Breast epithelium (tissue), 4 donors: ENCODE data around the gene RABGEF1. TPM values are rescaled to one million over a fixed set of nuclear protein-coding genes. Genes with fewer than 3 reads are reported as not detected.
"Not testable (repeated sequence)": the region's sequence is repeated elsewhere in the genome, so short reads cannot be mapped to it uniquely, and the experiment has no call there.

Source experiments
- DNase-seq, 2 donors: peaks; one replicate each; pipeline ENCODE4 v3.0.0-alpha.2; 2019; ENCODE audit warnings: low spot score in 2 of 2
- H3K27ac ChIP-seq, 2 donors: fragments of 200-600 bp; sonication (generic) in 1 of 2; one replicate each; pipeline ENCODE4 v1.5.1; 2016 to 2019; ENCODE audit warnings: mild to moderate bottlenecking in 1 of 2
- H3K27me3 ChIP-seq, 2 donors: fragments of 200-600 bp; sonication (generic) in 1 of 2; one replicate each; pipeline versions ENCODE4 v1.5.1 to v1.6.0; 2017 to 2019; ENCODE audit warnings: control low read depth in 1 of 2, mild to moderate bottlenecking in 1 of 2
- H3K36me3 ChIP-seq: fragments of 200-600 bp; one replicate; pipeline ENCODE4 v1.5.1; 2019
- H3K4me1 ChIP-seq, 2 donors: fragments of 200-600 bp; sonication (generic); one replicate each; pipeline ENCODE4 v1.5.1; 2016 to 2019; ENCODE audit warnings: control low read depth in 1 of 2
- H3K4me3 ChIP-seq, 3 donors: fragments of 200-600 bp; sonication (generic); 1 replicate in 2 of 3; 2 replicates in 1 of 3; pipeline ENCODE4 v1.5.1; 2016 to 2019; ENCODE audit warnings: mild to moderate bottlenecking in 3 of 3, moderate library complexity in 2 of 3
- H3K9me3 ChIP-seq, 2 donors: fragments of 200-600 bp; sonication (generic) in 1 of 2; one replicate each; pipeline ENCODE4 v1.5.1; 2016 to 2019; ENCODE audit warnings: control low read depth in 1 of 2
- POLR2A ChIP-seq: fragments of 450-650 bp; IDR thresholded peaks from one replicate; pipeline ENCODE4 v1.6.1; 2016; ENCODE audit warnings: antibody characterized with exemption, mild to moderate bottlenecking, moderate library complexity
- POLR2AphosphoS5 ChIP-seq, 3 donors: sonication (generic); formaldehyde crosslinking; IDR thresholded peaks; one replicate each; pipeline ENCODE4 v1.6.1; 2017; ENCODE audit warnings: antibody characterized with exemption in 3 of 3
- intact Hi-C: fragments of 100-400 bp; cut with DNase I; formaldehyde crosslinking; loops from one replicate; pipeline ENCODE4 v1.15.1; 2023; ENCODE audit warnings: low total_unique reads
- total RNA-seq, 3 donors: library from RNA; depleted of rRNA; stranded (reverse); fragments of >200 nt; gene quantifications; one replicate each; pipeline ENCODE4 v1.1.0, GENCODE V29; 2016
- TF ChIP-seq, protein P1 (sequence below), 3 donors: fragments of 450-650 bp; IDR thresholded peaks; one replicate each; pipeline ENCODE4 v1.5.1; 2016 to 2017; ENCODE audit warnings: antibody characterized with exemption in 3 of 3, mild to moderate bottlenecking in 3 of 3, moderate library complexity in 3 of 3

The RABGEF1 gene
- total RNA-seq, 3 donors from 2014 or later: 33.4 to 44.9 (median 34.9) TPM

DNA sequence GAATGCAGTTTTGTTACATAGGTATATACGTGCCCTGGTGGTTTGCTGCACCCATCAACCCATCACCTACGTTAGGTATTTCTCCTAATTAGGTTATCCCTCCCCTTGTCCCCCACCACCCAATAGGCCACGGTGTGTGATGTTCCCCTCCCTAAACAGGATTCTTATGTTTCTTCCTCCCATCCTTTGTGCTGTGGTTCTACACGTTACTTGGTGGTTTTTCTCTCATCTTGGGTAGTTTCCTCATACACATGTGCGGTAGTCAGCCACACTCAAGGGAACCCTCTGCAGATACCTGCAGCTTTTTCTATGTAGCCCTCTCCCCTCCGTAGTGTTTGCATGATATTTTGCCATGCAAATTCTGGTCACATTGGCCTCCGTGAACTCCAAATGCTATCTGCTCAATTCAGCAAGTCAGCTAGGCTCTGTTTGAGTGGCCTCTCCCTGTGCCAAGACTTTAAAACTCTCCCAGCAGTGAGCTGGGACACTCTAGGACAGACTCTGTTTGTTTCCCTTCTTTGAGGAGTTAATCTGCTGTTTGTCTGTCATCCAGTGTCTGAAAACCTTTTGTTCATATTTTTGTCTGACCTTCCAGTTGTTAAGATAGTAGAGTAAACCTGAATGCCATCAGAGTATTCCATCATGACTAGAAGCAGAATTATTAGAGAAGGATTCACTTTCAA lies 41.0 kb downstream of the RABGEF1 start:
- Histone ChIP-seq H3K27ac (no peak overlapping the region), H3K36me3 (no peaks in the 10 kb centered on the region), H3K9me3 (no peaks in the 10 kb centered on the region), H3K27me3 (no peaks in the 10 kb centered on the region), H3K4me1 (no peaks in the 10 kb centered on the region), H3K4me3 (no peak overlapping the region)
- DNase-seq: no peak
- intact Hi-C loops: no loop called here
- TF ChIP-seq POLR2A (no peak), POLR2AphosphoS5 (IDR thresholded peaks at IDR 0.05) (no peak)
- TF ChIP-seq, protein P1, sequence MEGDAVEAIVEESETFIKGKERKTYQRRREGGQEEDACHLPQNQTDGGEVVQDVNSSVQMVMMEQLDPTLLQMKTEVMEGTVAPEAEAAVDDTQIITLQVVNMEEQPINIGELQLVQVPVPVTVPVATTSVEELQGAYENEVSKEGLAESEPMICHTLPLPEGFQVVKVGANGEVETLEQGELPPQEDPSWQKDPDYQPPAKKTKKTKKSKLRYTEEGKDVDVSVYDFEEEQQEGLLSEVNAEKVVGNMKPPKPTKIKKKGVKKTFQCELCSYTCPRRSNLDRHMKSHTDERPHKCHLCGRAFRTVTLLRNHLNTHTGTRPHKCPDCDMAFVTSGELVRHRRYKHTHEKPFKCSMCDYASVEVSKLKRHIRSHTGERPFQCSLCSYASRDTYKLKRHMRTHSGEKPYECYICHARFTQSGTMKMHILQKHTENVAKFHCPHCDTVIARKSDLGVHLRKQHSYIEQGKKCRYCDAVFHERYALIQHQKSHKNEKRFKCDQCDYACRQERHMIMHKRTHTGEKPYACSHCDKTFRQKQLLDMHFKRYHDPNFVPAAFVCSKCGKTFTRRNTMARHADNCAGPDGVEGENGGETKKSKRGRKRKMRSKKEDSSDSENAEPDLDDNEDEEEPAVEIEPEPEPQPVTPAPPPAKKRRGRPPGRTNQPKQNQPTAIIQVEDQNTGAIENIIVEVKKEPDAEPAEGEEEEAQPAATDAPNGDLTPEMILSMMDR (IDR thresholded peaks at IDR 0.05): no peak

DNA sequence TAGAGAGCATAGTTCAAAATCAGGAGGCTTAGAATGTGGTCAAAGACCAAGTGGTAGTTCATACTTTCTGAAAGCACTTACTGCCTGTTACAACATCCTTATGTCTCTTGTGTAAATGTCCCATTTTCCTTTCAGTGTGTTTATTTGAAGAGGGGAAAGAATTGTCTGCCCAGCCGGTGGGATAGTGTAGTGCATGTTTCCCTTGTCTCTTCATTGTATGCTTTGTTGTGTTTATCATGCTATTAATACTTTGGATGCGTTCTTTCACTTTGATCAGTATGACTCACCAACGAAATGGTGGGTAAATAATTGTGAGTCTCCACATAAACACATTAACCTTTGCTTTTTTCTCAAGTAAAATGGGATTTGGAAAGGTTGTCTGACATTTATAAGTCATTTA lies 42.3 kb downstream of the RABGEF1 start:
- H3K9me3 ChIP-seq, H3K4me3 ChIP-seq, H3K27ac ChIP-seq, H3K4me1 ChIP-seq, H3K27me3 ChIP-seq, DNase-seq, intact Hi-C loops, H3K36me3 ChIP-seq: not testable (repeated sequence)

DNA sequence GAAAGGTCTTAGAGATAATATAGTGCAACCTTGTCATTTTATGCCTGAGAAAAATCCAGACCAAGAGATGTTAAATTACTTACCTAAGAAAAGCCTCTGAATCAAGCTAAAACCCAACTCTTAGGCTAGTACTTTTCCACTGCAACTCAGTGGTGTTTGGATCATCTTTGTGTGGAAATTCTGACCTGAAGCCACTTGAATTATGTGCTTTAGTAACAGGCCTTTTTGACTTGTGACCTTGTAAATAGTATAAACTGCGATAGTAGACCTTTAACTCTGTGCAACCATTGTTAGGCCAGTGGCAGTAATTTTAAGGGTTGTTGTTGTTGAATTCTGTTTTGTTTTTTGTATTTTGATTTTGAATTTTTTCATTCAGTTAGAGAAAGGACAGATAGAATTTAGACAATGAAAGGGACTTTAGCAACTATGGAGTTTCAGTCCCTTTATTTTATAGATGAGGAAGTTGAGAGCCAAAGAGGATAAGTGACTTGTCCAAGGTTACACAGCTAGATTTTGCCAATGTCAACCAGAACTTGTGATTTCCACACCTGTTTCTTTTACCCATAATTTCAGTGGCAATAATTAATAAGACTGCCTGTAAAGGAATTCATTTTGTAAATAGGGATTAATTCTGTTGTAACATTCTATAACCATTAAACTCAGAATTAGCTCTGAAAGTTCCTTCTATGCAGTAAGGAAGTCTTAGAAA lies 43.5 kb downstream of the RABGEF1 start:
- DNase-seq, H3K27me3 ChIP-seq, H3K4me1 ChIP-seq, H3K27ac ChIP-seq, H3K9me3 ChIP-seq, H3K36me3 ChIP-seq, intact Hi-C loops, H3K4me3 ChIP-seq: not testable (repeated sequence)

DNA sequence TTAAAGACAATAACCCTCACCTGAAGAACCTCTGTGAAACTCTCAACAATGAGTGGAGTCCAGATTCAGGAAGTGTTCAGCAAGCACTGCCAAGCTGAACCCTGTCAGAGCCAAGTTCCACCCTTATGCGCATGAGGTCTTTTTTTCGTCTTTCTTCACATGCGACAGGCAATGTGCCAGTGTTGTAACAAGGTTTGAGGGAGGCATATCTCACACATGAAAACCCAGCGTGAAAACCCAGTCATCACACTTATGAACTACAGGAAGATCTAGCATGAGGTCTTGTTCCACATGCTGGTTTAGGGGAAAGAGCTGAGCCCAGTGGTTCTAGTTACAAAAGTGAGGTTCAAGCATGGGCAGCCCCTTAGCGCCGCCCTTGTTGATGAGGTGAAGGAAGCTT lies 49.7 kb downstream of the RABGEF1 start:
- Histone ChIP-seq H3K9me3 (no peaks in the 10 kb centered on the region), H3K4me1 (no peaks in the 10 kb centered on the region), H3K27ac (peak overlapping the region; percentile 58 to 71), H3K4me3 (no peak overlapping the region), H3K36me3 (no peaks in the 10 kb centered on the region), H3K27me3 (no peaks in the 10 kb centered on the region)
- DNase-seq: no peak
- intact Hi-C loops: no loop called here
- TF ChIP-seq POLR2A (no peak), POLR2AphosphoS5 (IDR thresholded peaks at IDR 0.05) (no peak)
- TF ChIP-seq, protein P1 (IDR thresholded peaks at IDR 0.05): no peak

- H3K4me3 ChIP-seq: no peak overlapping the region
- H3K27ac ChIP-seq: peak overlapping the region in 1 of 2 donors; percentile 71
- DNase-seq: no peak
- H3K9me3 ChIP-seq: no peaks in the 10 kb centered on the region
- H3K36me3 ChIP-seq: no peaks in the 10 kb centered on the region
- TF ChIP-seq, protein P1 (IDR thresholded peaks at IDR 0.05): no peak
- TF ChIP-seq POLR2A (no peak), POLR2AphosphoS5 (IDR thresholded peaks at IDR 0.05) (peak in 1 of 3 donors; percentile 27)
- intact Hi-C loops: no loop called here
- no peaks in the 10 kb centered on the region for H3K27me3 ChIP-seq
- H3K4me1 ChIP-seq: no peaks in the 10 kb centered on the region
Observed at GRCh38 chr7:66790725-66791124, 50.2 kb downstream of the RABGEF1 start.

GRCh38 chr7:66800591-66800990 lies 60.1 kb downstream of the RABGEF1 start:
- H3K27ac ChIP-seq: no peak overlapping the region
- H3K4me3 ChIP-seq: no peak overlapping the region
- H3K9me3 ChIP-seq: no peaks in the 10 kb centered on the region
- intact Hi-C loops: no loop called here
- H3K27me3 ChIP-seq: no peaks in the 10 kb centered on the region
- no peaks in the 10 kb centered on the region for H3K36me3 ChIP-seq
- TF ChIP-seq, protein P1 (IDR thresholded peaks at IDR 0.05): no peak
- TF ChIP-seq POLR2AphosphoS5 (IDR thresholded peaks at IDR 0.05) (no peak), POLR2A (no peak)
- no peaks in the 10 kb centered on the region for H3K4me1 ChIP-seq
- DNase-seq: no peak
